Astrocyte of the spinal cord (primary cell): ENCODE data around the gene ASCC2.

Experiments used
- DNase-seq: peaks from one replicate; pipeline ENCODE4 v3.0.0; 2011; ENCODE audit warnings: low read depth, low spot score
- H3K4me3 ChIP-seq: 2 replicates; pipeline ENCODE4 v1.5.1; 2011; ENCODE audit warnings: low read depth, mild to moderate bottlenecking, low read length, moderate library complexity
- in situ Hi-C: cut with HindIII; loops from 2 replicates; pipeline ENCODE4 v1.10.0; 2017; ENCODE audit warnings: low sequenced_read_pairs
- TF ChIP-seq, protein P1 (sequence below): IDR thresholded peaks from 2 replicates; pipeline ENCODE4 v1.5.1; 2012; ENCODE audit warnings: low read depth, mild to moderate bottlenecking, low read length, inconsistent platforms

Gene ASCC2

GRCh38 chr22:29741926-29742325 lies 96.1 kb downstream of the ASCC2 start:
- in situ Hi-C loops = no loop called here
- TF ChIP-seq, protein P1, sequence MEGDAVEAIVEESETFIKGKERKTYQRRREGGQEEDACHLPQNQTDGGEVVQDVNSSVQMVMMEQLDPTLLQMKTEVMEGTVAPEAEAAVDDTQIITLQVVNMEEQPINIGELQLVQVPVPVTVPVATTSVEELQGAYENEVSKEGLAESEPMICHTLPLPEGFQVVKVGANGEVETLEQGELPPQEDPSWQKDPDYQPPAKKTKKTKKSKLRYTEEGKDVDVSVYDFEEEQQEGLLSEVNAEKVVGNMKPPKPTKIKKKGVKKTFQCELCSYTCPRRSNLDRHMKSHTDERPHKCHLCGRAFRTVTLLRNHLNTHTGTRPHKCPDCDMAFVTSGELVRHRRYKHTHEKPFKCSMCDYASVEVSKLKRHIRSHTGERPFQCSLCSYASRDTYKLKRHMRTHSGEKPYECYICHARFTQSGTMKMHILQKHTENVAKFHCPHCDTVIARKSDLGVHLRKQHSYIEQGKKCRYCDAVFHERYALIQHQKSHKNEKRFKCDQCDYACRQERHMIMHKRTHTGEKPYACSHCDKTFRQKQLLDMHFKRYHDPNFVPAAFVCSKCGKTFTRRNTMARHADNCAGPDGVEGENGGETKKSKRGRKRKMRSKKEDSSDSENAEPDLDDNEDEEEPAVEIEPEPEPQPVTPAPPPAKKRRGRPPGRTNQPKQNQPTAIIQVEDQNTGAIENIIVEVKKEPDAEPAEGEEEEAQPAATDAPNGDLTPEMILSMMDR = no peak

GRCh38 chr22:29740216-29740615 lies 97.9 kb downstream of the ASCC2 start:
- TF ChIP-seq, protein P1 = no peak
- in situ Hi-C loops = no loop called here
- no peak overlapping the region for H3K4me3 ChIP-seq
- no peak for DNase-seq

More at GRCh38 chr22:29741926-29742325, 96.1 kb downstream of the ASCC2 start:
- no peak overlapping the region for H3K4me3 ChIP-seq
- DNase-seq = no peak

DNA sequence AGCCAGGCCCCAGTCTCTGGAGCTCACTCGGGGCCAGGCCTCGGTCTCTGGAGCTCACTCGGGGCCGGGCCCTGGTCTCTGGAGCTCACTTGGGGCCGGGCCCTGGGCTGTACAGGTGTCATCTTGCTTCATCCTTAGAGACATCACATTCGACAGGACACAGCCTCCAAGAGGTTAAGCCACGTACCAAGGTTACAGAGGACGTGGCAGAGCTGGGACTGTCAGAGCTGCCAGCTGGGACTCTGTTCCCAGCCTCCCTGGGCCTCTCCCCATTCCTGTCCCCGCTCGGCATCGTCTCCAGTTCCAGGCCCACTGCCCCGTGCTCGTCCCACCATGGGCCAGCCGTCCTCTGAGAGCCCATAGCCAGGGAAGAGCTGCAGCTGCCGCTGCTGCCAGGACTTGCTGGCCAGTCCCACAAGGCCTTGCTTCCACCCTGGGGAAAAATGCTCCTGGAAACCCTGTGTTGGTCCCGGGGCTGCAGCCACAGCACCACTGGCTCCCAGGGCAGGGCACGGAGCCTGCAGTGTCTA lies 98.7 kb downstream of the ASCC2 start:
- no peak overlapping the region for H3K4me3 ChIP-seq
- in situ Hi-C loops = no loop called here
- DNase-seq = no peak
- TF ChIP-seq, protein P1 = no peak
